SK-MEL-5 (cell line): ENCODE data around the gene SLC23A3. TPM values are rescaled to one million over a fixed set of nuclear protein-coding genes. Genes with fewer than 3 reads are reported as not detected.

Experiments
- DNase-seq: peaks from one replicate; pipeline ENCODE4 v3.0.0-alpha.2; 2016; ENCODE audit warnings: low read depth, low spot score
- in situ Hi-C: cut with HindIII; loops from 2 replicates; pipeline ENCODE4 v1.10.0; 2016; ENCODE audit warnings: low sequenced_read_pairs, high pct_unique_total_duplicates, low pct_unique_long_range_greater_than_20kb
- total RNA-seq: library from RNA; depleted of rRNA; stranded (reverse); fragments of >200 nt; shearing (Covaris generic); gene quantifications from 2 replicates; pipeline ENCODE4 v1.2.3, GENCODE V29; 2014

SLC23A3 gene
- total RNA-seq, 1 experiment from 2014 or later = 0.34 TPM

- DNase-seq = no peak
- in situ Hi-C loops = no loop called here
Measured at GRCh38 chr2:219165058-219165911, 4.5 kb downstream of the SLC23A3 start.

- DNase-seq = no peak
- in situ Hi-C loops = no loop called here
Measured at GRCh38 chr2:219163156-219163555, 6.7 kb downstream of the SLC23A3 start.

GRCh38 chr2:219161097-219161496, 8.7 kb downstream of the SLC23A3 start:
- in situ Hi-C loops = no loop called here

GRCh38 chr2:219160186-219161017, 9.4 kb downstream of the SLC23A3 start, which contains the start of gene NHEJ1:
TSS of gene NHEJ1 (minus strand) at chr2:219160815. CDS start at chr2:219158362, 2,453 bp downstream.
- DNase-seq = peak; percentile 93
- in situ Hi-C loops = no loop called here

More at GRCh38 chr2:219161097-219161496, 8.7 kb downstream of the SLC23A3 start:
- DNase-seq = no peak

- no peak for DNase-seq
- in situ Hi-C loops = no loop called here
Measured at GRCh38 chr2:219159771-219160185, 10.1 kb downstream of the SLC23A3 start.

- in situ Hi-C loops = no loop called here
- DNase-seq = no peak
Measured at GRCh38 chr2:219158586-219158985, 11.2 kb downstream of the SLC23A3 start.

GRCh38 chr2:219158025-219158424, 11.8 kb downstream of the SLC23A3 start:
- DNase-seq = no peak
- in situ Hi-C loops = no loop called here

- DNase-seq = no peak
- in situ Hi-C loops = no loop called here
Measured at GRCh38 chr2:219157396-219157795, 12.4 kb downstream of the SLC23A3 start.

GRCh38 chr2:219155054-219155644, 14.7 kb downstream of the SLC23A3 start:
- in situ Hi-C loops = no loop called here

GRCh38 chr2:219149667-219150066, 20.2 kb downstream of the SLC23A3 start:
- DNase-seq = no peak
- in situ Hi-C loops = no loop called here

More at GRCh38 chr2:219155054-219155644, 14.7 kb downstream of the SLC23A3 start:
- DNase-seq = peak; percentile 87

GRCh38 chr2:219142329-219142728, 27.5 kb downstream of the SLC23A3 start:
- in situ Hi-C loops = no loop called here
- DNase-seq = peak; percentile 26

GRCh38 chr2:219140722-219141121, 29.1 kb downstream of the SLC23A3 start:
- no peak for DNase-seq
- in situ Hi-C loops = no loop called here

- in situ Hi-C loops = no loop called here
- peak; percentile 79 for DNase-seq
Measured at GRCh38 chr2:219133976-219134375, 35.9 kb downstream of the SLC23A3 start.

- DNase-seq = no peak
- in situ Hi-C loops = no loop called here
Measured at GRCh38 chr2:219131744-219132143, 38.1 kb downstream of the SLC23A3 start.

- in situ Hi-C loops = no loop called here
- DNase-seq = no peak
Measured at GRCh38 chr2:219131327-219131726, 38.5 kb downstream of the SLC23A3 start.

GRCh38 chr2:219129589-219129988, 40.2 kb downstream of the SLC23A3 start:
- in situ Hi-C loops = no loop called here
- DNase-seq = no peak

GRCh38 chr2:219128396-219128795, 41.4 kb downstream of the SLC23A3 start:
- in situ Hi-C loops = no loop called here
- DNase-seq = no peak

- in situ Hi-C loops = no loop called here
- no peak for DNase-seq
Measured at GRCh38 chr2:219127037-219127635, 42.7 kb downstream of the SLC23A3 start.
